Measurements from ENCODE around the gene CPN2.

CPN2 gene

DNA sequence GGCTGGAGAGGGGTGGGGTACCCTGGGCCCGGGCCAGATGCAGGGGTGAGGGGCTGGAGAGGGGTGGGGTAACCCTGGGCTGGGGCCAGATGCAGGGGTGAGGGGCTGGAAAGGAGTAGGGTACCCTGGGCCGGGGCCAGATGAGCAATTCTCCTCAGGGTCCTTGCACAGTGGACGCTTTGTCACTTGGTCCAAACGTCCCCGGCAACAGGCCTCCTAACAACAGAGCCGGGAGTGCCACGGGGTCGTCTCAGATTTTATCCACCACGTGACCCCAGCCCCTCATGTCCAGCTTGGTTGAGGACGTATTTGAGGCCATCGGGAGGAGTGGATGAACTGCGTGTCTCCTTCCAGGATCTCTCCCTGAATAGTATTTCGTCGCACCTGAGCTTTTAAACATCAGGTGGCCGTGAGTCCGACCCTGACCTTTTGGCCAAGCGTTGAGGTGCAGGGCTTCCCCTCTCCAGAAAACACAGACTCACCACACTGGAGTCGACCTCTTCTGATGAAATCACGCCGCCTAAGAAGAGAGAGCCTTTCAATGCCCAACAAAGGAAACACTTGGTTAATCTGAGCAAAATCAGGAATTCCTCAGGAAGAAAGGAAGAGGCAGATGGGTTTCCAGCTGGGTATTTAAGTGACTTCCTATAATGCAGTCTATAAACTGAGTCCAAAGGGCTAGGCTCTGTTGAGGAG, 31.2 kb upstream of the CPN2 start:
- DNase-seq (ENCODE audit: low read depth in 3 of 3, low spot score in 1 of 3) = no peak

DNA sequence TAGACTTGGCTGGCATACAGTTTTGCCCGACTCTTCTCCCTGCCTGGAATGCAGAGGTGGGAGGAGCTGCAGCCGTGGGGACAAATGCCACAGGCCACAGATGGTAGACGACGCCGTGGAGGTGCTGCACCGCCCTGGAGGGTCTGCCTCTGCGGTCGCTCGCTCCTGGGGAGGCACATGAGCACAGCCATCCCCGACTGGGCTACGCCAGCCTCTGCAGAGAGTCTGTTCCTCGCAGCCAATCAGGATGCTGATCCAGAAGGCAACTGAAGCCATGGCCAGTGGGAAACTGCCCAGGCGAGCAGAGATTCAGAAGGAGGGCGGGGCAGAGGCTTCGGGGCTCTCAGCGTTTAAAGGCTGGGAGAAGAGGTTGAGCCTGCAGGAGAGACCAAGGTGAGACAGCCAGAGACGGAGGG, 30.3 kb upstream of the CPN2 start:
- DNase-seq (ENCODE audit: low read depth in 3 of 3, low spot score in 1 of 3) = no peak

DNA sequence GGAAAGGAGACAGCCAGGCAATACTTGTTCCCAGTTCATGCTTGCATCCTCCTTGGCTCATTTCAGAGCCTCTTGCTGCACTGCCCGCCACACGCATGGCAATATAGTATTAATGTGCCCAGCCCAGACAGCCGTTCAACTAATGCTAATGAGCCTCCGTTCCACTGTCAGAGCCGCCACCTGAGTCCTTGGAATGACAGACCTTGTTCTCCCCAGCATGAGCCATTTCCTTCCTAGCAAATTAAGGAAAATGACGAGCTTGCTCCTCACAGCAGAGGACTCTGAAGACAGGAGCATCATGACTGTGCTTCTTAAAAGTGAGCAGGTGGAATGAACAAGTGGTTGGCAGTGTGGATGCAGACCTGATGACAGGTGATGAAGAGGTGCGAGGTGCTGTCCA, 29.2 kb upstream of the CPN2 start:
- no peak for DNase-seq (ENCODE audit: low read depth in 3 of 3, low spot score in 1 of 3)

DNA sequence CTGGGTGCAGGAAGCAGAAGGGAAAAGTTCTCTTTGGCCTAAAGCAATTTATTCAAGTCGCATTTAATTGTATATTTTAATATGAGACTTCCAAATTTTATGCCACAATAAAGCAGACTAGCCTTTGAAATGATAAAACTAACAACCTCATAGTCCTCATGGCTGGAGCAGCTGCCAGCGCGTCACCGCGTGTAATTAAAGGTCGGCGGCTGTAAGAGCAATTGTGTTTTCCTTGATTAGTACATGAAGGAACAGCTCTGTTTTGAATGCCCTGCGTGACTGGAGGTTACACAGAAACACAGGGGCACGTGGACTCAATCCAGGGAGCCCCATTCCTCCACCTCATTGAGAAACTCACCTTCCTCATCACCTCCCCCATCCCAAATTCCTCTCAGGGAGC, 28.5 kb upstream of the CPN2 start:
- no peak for DNase-seq (ENCODE audit: low read depth in 3 of 3, low spot score in 1 of 3)

DNA sequence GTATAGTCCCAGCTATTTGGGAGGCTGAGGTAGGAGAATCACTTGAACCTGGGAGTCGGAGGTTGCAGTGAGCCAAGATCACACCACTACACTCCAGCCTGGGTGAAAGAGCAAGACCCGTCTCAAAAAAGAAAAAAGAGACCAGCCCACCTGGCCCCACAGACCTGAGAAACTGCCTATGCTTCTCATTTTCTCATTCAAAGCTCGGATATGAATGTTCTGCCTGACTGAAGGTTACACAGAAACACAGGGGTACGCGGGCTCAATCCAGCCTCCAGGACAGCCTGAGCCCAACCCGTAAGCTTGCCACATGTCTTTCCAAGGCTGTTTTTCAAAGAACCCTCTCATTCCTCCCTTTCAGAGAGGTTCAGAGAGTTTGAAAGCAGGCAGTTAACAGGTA, 28.1 kb upstream of the CPN2 start:
- no peak for DNase-seq (ENCODE audit: low read depth in 3 of 3, low spot score in 1 of 3)

DNA sequence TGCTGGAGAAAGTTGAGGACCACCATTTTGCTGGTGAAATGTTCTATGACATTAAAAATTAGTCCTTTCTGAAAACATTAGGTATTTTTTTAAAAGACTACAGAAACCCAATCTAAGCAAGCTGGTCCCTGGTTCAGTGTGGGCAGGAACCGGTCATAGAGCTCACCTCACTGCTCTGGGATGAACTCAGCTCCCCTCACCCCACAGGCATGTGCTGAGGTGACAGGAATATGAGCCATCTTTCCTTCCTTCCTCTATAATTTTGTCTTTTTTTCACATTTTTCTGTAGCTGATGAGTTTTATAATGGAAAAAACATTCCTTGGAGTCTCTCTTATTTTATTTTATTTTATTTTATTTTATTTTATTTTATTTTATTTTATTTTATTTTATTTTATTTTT, 26.6 kb upstream of the CPN2 start:
- no peak for DNase-seq (ENCODE audit: low read depth in 3 of 3, low spot score in 1 of 3)

DNA sequence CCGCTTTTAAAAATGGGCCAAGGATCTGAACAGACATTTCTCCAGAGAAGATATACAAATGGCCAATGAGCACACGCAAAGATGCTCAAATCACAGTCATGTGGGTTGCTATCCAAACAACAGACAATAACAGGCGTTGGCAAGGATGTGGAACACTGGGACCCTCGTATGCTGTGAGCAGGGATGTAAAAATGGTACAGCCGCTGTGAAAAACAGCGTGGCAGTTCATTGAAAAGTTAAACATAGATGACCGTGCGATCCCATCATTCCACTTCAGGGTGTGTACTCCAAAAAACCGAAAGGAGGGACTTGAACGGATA, 25.1 kb upstream of the CPN2 start:
- no peak for DNase-seq (ENCODE audit: low read depth in 3 of 3, low spot score in 1 of 3)

DNA sequence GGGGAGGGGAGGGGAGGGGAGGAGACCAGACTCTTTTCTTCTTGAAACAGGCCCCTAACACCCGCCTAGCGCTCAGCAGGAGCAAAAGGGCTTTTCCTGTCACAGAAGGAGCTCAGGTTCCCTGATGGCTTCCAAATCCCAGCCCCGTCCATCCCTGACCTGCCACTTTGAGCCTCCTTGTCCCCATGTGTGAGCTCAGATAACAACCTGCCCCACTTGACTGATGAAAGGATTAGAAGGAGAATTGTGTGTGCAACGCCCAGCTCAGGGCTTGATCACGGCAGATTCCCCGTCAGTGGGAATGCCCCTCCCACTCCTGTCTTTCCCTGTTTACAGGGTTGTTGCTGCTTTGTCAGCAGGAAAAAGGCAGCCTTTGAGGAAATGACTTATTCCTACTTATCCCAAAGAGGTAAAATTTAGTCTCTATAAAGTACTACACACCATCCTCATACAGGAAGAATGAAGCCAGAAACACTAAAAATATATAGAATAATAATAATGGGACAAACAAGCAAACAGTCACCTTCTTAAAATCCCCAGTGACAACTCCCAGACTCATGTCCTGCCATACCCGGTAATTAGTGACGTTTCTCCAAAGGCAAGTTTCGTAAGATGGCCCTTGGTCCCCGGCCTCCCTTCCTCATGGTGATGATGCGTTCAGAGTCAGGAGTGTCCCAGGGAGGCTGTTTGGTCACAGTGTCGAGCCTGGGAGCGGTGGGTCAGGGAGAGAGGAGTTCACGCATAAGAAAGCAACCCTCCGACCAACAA, 24.5 kb upstream of the CPN2 start:
- no peak for DNase-seq (ENCODE audit: low read depth in 3 of 3, low spot score in 1 of 3)

DNA sequence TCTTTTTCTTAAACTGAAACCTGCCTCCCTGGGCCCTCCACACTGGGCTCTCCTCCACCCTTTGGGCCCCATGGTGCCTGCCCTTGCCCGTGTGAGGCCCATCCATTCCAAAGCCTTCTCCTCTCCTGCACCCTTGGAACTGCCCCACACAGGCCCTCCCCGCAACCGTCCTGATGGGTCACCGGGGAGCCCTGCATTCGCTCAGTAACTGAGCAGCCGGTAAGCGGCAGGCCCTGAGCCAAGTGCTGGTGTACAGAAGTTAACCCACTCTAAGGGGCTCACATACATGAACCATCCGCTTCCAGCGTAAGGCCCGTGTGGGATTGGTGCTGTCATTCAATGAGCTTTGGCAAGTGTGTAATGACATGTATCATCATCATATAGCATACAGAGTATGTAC, 23.8 kb upstream of the CPN2 start:
- no peak for DNase-seq (ENCODE audit: low read depth in 3 of 3, low spot score in 1 of 3)

DNA sequence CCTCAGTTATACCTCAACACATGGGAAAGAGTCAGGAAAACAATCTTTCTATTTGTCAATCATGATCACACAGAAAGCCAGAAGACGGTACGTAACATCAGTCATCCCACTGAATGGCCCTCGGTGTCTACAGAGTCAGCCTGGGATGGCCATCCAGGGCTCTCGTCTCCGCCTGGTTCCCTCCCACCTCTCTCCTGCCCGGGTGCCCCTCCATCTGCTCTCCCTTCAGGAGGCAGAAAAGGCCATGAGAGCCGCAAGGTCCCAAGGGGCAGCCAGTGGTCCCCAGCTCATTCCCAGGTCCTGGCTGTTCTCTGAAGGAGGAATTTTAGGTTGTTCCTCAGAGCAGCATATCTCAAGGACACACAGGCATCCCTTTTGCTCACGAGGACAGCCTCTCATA, 22.8 kb upstream of the CPN2 start:
- DNase-seq (ENCODE audit: low read depth in 3 of 3, low spot score in 1 of 3) = no peak

DNA sequence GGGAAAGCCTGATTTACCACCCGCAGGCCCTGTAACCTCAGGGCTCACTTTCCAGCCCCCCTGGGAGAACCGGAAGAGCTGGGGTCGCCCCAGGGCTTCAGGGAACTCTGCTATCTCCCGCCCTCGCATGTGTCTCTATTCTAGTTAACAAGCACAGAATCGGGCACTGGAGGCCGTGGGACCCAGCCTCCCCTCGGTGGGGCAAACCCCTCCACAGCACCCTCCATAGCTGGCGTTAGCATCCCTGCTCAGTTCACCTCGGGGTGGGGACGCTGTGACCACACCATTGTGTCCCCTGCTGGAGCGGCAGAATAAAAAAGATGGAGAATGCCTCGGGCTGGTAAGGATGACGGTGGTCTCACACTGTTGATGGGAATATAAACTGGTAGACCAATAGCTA, 21.9 kb upstream of the CPN2 start:
- no peak for DNase-seq (ENCODE audit: low read depth in 3 of 3, low spot score in 1 of 3)

DNA sequence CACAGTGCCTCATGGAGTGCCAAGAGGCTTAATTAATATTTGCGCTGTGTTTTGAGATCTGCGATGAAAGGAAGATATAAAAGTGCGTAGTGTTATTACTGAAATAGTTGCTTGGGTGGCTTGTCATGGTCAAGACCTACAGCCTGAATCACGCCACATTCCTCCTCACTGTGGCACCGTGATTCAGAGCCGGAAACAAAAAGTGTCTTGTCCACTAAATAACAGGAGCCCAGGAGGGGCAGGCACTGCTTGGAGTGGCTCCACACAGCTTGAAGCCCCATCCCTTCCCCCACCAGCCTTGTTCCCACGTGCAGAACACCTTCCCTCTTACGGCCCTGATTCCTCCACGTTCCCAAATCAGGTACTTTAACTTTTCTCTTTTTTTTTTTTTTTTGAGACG, 19.6 kb upstream of the CPN2 start:
- DNase-seq (ENCODE audit: low read depth in 3 of 3, low spot score in 1 of 3) = no peak

DNA sequence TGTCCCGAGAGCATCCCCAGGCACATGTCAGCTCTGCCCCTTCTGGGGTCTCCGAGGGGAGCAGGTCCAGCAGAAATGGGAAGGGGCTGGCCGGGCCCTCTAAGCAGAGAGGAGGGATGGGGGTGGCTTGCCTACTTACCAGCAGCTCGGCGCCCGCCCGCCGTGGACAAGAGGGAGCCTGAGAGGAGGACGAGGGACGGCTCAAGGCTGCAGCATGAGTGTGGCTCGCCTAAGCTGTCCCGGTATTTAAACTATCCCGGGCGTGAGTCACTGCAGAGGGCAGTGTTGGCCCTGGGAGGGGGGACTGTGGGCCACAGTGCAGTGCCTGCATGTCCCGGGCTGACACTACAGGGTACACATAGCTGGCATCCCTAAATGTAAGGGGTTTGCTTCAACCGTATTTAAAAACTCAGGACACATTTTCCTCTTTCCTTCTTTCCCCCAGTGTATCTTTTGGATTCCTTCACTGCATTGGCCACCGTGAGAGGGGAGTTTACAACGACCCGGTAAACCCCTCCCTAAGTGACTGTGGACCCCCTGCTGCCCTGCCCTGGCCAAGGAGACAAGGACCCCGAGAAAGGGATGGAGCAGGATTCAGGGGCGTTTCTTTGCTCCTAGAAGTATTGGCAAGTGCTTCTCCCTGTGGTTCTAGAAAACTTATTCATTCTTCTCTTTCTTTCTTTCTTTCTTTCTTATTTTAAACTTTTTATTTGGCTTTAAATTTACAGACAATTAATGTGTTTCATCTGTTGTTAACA, 18.6 kb upstream of the CPN2 start, which contains the start of gene LRRC15:
LRRC15 (minus strand) TSS at position 222 of the 758 bp plus-strand sequence. CDS start 8,700 bp downstream, outside the sequence.
- DNase-seq (ENCODE audit: low read depth in 3 of 3, low spot score in 1 of 3) = no peak

DNA sequence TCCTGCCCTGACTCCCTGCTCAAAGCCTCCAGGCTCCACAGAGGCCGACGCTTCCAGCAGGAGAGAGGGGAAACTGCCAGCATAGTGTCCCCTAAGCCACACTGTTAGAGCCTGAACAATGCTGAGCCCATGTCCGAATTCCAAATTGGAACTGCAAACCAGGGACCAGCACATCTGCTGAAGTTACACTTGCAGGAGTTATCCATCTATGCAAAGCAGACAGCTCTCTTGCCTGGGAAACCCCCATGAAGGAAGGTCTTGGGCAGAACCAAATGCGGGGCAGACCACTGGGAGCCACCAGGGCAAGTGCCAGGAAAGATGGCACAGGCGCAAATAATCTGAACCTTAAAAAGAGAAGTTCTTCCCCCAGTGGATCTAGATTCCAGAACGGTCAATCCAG, 17.8 kb upstream of the CPN2 start:
- DNase-seq (ENCODE audit: low read depth in 3 of 3, low spot score in 1 of 3) = no peak

DNA sequence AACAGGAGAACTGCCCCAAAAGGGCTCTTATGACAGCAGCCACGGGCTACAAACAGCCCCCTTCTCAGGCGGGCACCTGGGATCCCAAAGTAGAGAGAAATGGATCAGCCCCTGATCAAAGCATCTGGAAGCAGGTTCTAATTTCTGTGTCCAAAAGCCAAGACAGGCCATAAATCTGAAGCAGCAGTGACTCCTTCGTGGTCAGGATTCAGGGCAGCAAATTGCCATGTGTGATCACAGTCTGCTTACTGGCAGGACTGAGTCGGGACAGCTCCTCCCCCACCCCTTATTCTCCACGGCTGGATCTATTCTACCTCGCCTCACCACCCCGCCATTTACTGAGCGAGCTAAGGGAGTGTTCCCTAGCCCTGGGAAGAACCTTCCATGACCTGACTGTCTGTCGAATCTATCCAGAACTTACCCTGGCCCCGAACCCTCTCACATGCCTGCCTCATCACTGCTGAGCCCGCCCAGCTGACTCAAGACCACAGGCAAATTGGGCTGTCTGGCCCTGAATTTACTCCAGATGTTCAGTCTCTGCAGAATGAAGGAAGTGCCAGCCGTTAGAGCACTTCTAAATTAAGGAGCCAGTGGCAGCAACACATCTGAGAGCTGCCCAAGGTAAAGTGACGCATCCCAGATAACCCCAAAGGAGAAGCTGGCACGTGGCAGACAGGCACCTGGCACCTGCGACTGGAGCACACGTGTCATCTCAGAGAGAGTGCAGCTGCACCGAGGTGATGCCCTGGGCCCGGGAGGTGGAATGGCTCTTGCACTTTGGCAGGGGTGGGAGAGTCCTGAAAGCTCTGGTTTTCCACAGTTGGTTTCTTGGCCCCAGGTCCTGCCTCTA, 17.1 kb upstream of the CPN2 start:
- no peak for DNase-seq (ENCODE audit: low read depth in 3 of 3, low spot score in 1 of 3)

DNA sequence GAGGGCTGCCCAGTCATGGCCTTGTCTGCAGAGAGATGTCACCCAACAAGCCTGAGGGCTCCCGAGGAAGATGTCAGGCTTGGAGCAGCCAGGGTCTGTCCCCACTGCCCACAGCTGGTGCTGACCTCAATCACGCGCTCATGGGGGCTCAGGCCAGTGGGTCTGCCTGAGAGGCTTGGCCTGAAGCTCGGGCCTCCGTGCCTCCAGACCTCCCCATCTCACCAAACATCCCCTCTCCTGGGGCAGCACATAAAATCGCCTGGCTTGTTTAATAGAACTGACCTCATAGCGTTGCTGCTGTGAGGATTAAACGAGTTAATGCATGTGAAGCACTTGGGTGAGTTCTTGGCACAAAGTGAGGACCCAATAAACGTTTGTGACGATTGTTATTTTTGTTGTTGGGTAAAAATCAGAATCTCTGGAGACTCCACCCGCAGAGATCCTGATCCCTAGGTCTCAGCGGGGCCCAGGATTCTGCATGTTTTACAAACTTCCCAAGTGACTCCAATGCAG, 14.9 kb upstream of the CPN2 start:
- no peak for DNase-seq (ENCODE audit: low read depth in 3 of 3, low spot score in 1 of 3)

DNA sequence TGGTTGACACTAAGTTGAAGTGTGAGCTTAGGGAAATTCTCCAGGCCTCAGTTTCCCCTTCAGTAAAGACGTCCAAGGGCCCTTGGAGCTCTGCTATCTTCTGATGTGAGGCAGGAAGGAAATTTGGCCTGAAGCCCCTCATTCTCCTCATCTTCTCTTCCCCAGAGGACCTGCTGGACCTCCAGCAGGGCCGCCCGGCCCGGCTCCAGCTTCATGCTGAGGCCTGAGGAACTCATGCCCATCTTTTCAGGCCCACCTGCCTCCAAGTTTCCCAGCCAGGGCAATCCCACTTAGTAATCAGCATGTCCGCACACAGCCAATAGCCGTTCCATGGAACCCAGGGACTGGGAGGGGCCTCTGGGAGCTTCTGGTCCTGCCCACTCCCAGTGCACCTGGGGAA, 14.4 kb upstream of the CPN2 start:
- DNase-seq (ENCODE audit: low read depth in 3 of 3, low spot score in 1 of 3) = no peak

DNA sequence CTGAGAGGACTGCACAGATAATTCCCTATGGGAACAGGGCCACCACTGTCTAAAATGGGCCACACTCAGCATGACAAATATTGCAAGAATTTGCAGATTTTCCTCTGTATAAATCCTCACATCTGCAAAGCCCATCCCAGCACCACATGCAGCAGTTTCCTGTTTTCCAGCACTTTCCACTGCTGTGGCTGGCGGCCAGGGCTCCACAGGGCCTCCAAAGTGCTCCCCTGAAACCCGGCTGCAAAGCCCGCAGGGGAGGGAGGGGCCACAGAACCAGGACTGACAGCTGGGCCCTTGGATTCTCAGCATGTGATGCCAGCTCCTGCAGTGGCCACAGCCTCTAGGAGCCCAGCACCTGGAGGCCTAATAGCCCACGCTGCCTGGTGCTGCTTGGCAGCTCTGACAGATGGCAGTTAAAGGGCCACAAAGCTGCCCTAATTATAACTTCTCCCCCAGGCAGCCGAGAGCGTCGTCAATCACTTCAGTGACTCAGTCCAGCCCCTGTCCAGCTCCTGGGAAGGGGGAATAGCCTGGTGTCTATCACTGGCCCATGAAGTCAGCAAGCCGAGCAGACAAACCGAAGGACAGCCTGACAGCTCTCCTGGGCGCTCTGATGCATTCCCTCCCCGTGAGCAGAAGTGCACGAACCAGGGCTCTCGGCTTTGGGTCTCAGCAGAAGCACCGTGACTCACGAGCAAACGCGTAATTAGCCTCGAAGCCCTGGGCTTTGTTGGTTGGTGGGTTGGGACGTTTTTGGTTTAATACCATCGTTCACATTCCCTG, 13.7 kb upstream of the CPN2 start:
- no peak for DNase-seq (ENCODE audit: low read depth in 3 of 3, low spot score in 1 of 3)

DNA sequence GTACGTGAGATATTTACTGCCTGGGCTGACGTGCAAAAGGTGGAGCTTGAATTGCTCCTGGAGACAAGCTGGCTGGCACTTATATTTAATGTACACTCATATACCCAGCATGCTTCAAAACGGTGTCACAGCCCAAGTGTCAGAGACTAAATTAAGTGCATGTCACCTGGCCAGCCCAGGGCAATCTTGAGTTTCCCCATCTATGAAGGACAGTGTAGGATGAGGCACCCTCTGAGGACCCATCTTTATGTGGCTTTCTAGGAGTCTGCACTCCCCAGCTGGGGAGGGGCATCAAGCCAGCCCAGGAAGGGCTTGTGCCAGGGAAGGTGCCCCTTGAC, 13.2 kb upstream of the CPN2 start:
- DNase-seq (ENCODE audit: low read depth in 3 of 3, low spot score in 1 of 3) = no peak

DNA sequence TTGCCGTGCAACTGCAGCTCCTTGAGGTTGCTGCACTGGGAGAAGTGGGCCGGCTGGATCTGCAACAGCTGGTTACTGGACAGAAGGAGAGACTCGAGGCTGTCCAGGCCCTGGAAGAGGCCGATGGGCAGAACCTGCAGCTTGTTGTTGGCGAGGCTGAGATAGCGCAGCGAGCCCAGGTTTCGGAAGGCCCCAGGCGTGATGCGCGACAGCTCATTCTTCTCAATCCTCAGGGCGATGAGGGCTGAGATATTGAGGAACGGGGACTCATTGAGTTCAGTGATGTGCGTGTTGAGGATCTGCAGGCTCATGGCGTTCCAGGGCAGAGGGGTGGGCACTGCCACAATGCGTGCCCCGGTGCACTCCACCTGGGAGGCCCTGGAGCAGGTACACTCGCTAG, 9.4 kb upstream of the CPN2 start:
- DNase-seq (ENCODE audit: low read depth in 3 of 3, low spot score in 1 of 3) = no peak

DNA sequence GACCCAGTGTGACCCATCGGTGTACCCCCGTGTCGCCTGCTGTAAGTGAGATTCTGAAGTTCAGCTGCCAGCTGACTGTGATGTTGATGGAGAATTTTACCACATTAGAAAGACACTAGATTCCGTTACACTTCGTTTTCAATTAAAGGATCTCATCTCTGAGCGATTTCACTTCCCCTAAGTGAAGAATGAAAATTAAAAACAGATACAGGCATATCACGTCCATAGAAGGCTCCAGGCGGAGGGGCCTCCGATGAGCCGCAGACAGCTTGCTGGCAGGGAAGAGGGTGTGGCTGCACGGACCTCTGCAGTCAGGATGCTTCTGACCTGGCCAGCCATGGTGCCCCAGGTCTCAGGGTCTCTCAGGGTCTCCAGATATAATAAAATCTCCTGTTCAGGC, 6.6 kb upstream of the CPN2 start:
- no peak for DNase-seq (ENCODE audit: low read depth in 3 of 3, low spot score in 1 of 3)
